Natural killer cell treated with Interleukin-12 subunit alpha and Interleukin-12 subunit beta and Interleukin-15 and Interleukin-18, amount 100 ng/mL, for 72 hours (primary cell): Measurements from ENCODE around the gene NUDT5. TPM values are rescaled to one million over a fixed set of nuclear protein-coding genes. Genes with fewer than 3 reads are reported as not detected.

Experiments
- ATAC-seq, 2 donors: fragments of 150-1000 bp; cut with Tn5 transposase in 1 of 2; sonication (Bioruptor Pico), chemical (Tn5 transposase) in 1 of 2; 2 replicates each; pipeline ENCODE4 v1.10.0; 2021
- DNase-seq: peaks from one replicate; pipeline ENCODE4 v3.0.0; 2022; ENCODE audit warnings: low spot score
- H3K27ac Mint-ChIP-seq, 2 donors: 1 replicate in 1 of 2; 2 replicates in 1 of 2; pipeline ENCODE4 v1.8.0; 2022; ENCODE audit warnings: mixed read lengths in 2 of 2, mild to moderate bottlenecking in 1 of 2, moderate library complexity in 1 of 2
- H3K27me3 Mint-ChIP-seq, 2 donors: 1 replicate in 1 of 2; 2 replicates in 1 of 2; pipeline ENCODE4 v1.8.0; 2022; ENCODE audit warnings: mixed read lengths in 2 of 2
- H3K36me3 Mint-ChIP-seq: one replicate; pipeline ENCODE4 v1.8.0; 2022; ENCODE audit warnings: mixed read lengths
- H3K4me1 Mint-ChIP-seq, 2 donors: 1 replicate in 1 of 2; 2 replicates in 1 of 2; pipeline ENCODE4 v1.8.0; 2022; ENCODE audit warnings: low read depth in 2 of 2, mixed read lengths in 2 of 2, mild to moderate bottlenecking in 1 of 2
- H3K4me3 Mint-ChIP-seq: one replicate; pipeline ENCODE4 v1.8.0; 2022; ENCODE audit warnings: mixed read lengths
- H3K9me3 Mint-ChIP-seq: 2 replicates; pipeline ENCODE4 v1.8.0; 2022; ENCODE audit warnings: mixed read lengths
- total RNA-seq, 2 donors: library from RNA; stranded (reverse); gene quantifications; one replicate each; pipeline ENCODE4 v1.2.3, GENCODE V29; 2022

The NUDT5 gene
- total RNA-seq, 2 donors from 2014 or later, result 102 to 111 TPM

DNA sequence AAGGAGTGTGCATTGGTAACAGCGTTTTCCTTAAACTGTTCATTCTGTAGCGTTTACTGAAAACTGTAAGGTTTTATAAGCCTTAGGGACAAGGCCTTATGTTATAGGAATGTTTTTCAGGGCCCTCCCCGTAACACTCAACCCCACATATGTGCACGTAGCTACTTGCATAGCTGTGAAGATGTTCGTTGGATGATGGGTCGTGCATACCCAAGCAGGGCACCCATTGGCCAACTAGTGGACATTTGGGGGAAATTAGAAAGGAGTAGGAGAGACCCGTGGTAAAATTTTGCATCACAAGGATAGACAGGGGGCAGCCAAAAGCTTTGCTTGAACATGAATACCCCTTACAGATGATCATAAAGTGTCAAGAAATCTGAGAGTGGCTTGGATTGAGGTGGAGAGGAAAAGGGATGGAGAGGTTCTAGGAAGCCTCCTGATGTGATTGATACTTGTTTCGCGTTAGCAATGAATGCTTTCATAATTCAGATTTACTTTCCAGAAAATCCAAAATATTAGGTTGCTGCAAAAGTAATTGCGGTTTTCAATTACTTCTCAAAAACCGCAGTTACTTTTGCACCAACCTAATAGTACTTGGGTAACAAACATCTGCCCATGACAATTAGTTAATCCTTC is 65.3 kb downstream of the NUDT5 start:
- H3K27ac Mint-ChIP-seq, result peak overlapping the region; percentile 20 to 86
- H3K9me3 Mint-ChIP-seq, result no peaks in the 10 kb centered on the region
- H3K36me3 Mint-ChIP-seq, result peaks cover 4% of the 10 kb centered on the region
- peaks cover 25 to 32% of the 10 kb centered on the region in 2 donors for H3K4me1 Mint-ChIP-seq
- H3K27me3 Mint-ChIP-seq, result no peaks in the 10 kb centered on the region
- H3K4me3 Mint-ChIP-seq, result peak overlapping the region; percentile 86
- DNase-seq (peak; percentile 66), ATAC-seq (peak in 1 of 2 donors; percentile 47)

DNA sequence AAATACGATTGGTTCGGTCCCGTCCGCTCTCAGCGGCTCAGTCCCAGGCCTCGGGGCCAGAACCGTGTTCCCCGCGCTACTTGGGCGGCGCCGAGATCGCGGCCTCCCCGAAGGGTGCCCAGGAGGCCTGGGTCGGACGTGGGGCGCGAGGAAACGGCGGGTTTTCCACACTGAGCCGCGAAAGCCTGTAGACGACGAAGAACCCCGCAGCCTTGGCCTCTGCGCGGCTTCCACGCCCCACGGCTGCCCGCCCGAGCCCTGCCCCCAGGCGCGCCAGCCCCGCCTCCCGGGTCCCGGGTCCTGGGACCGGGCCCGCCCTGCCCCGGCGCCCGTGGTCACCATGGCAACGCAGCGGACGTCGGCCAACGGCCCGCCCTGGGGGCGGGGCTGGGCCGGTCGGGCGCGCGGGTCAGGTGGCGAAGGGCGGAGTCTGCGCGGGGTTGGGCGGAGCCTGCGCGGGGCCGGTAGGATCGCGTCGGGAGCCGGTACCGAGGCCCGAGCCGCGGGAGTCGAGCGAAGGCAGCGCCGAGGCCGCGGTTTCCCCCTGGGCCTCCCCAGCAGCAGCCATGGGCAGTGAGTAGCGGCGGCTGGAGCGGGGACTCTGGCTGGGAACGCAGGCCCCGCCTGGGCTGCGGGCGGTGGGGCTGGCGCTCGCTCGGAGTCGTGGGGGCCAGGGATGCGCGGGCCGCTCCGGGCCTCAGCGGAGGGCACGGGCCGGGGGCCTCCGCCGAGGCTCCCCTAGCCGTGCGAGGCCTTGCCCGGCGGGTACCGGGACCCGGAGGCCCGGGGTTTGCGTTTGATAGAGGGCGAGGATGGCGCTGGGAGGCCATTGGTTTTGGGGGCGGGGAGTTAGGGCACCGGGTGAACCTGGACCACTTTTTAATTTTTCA is 66.2 kb downstream of the NUDT5 start, which contains the start of gene SEC61A2:
TSS of gene SEC61A2 (plus strand) at position 456 of the 890 bp plus-strand sequence. CDS start at position 567, 111 bp downstream.
- ATAC-seq (peak; percentile 97 to 98), DNase-seq (peak; percentile 100)
- Mint-ChIP-seq H3K27me3 (no peaks in the 10 kb centered on the region), H3K36me3 (peaks cover 4% of the 10 kb centered on the region), H3K4me1 (peaks cover 25 to 32% of the 10 kb centered on the region in 2 donors), H3K4me3 (peak within 1 kb of the TSS; percentile 86), H3K27ac (peak within 1 kb of the TSS; percentile 86 to 90), H3K9me3 (no peaks in the 10 kb centered on the region)

DNA sequence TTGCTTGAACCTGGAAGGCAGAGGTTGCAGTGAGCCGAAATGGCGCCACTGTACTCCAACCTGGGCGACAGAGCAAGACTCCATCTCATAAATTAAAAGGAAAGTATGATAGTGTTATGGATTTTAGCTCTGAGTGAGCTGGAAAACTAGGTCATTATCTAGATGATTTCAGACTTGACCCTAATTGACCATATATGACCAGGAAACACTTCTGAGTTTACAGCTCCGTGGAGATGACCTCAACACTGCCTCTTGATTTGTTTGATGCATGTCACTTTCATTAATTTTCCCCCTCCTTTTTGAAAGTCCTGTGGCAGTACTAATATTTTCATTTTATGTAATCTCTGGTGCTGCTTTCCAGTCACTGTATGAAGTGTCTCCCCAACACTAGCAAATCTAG is 74.0 kb downstream of the NUDT5 start:
- peak overlapping the region; percentile 78 for H3K4me3 Mint-ChIP-seq
- peak overlapping the region; percentile 97 to 99 for H3K27ac Mint-ChIP-seq
- ATAC-seq, result no peak
- no peaks in the 10 kb centered on the region for H3K27me3 Mint-ChIP-seq
- DNase-seq, result no peak
- peaks cover 9% of the 10 kb centered on the region for H3K36me3 Mint-ChIP-seq
- H3K9me3 Mint-ChIP-seq, result no peaks in the 10 kb centered on the region
- H3K4me1 Mint-ChIP-seq, result peaks cover 22 to 30% of the 10 kb centered on the region in 2 donors

Other genes starting within 250 kb of the NUDT5 start
- 10 to 100 TPM; 39.6 to 55.1 TPM for gene UPF2, start 153.1 kb downstream of the NUDT5 start, total RNA-seq
- 10 to 100 TPM; 28.9 to 31.5 TPM for gene DHTKD1, start 126.9 kb downstream of the NUDT5 start, total RNA-seq
- 10 to 100 TPM; 30.3 to 54.8 TPM for gene SEC61A2, start 66.2 kb downstream of the NUDT5 start, total RNA-seq
- gene CDC123, start 297 bp upstream of the NUDT5 start, total RNA-seq, result 100 to 1,000 TPM; 161 to 167 TPM
- 10 to 100 TPM; 16.3 to 36.9 TPM for gene CAMK1D, start 153.7 kb upstream of the NUDT5 start, total RNA-seq